AG04450 (cell line): ENCODE measurements around the gene FAM3D. TPM values are rescaled to one million over a fixed set of nuclear protein-coding genes. Genes with fewer than 3 reads are reported as not detected.
"Not testable (repeated sequence)": the region's sequence is repeated elsewhere in the genome, so short reads cannot be mapped to it uniquely, and the experiment has no call there.

Experiments used
- CTCF ChIA-PET: fragments of 300-600, 350-600 bp; formaldehyde crosslinking; extraction: SDS; loops from one replicate; lab custom pipeline; 2022; ENCODE audit warnings: antibody characterized with exemption, inconsistent platforms; lab: Charles Lee
- POLR2A ChIA-PET: fragments of 350-600 bp; formaldehyde crosslinking; extraction: SDS; loops from one replicate; lab custom pipeline; 2021; ENCODE audit warnings: antibody characterized with exemption, inconsistent platforms; lab: Yijun Ruan, JAX
- DNase-seq: peaks from one replicate; pipeline ENCODE4 v3.0.0-alpha.2; 2011; ENCODE audit warnings: low read depth, low spot score
- H3K27ac ChIP-seq: one replicate; pipeline ENCODE4 v1.5.1; 2012; ENCODE audit warnings: low read depth, low read length, control low read depth
- H3K27me3 ChIP-seq: one replicate; pipeline ENCODE4 v1.6.0; 2012; ENCODE audit warnings: low read length; ENCODE audit not compliant: control insufficient read depth, insufficient read depth
- H3K4me3 ChIP-seq: 2 replicates; pipeline ENCODE4 v1.5.1; 2011; ENCODE audit warnings: mild to moderate bottlenecking, low read depth, low read length, control low read depth
- H3K9me3 ChIP-seq: 2 replicates; pipeline ENCODE4 v1.5.1; 2012; ENCODE audit warnings: low read length; ENCODE audit not compliant: control insufficient read depth, insufficient read depth
- CTCF ChIP-seq: IDR thresholded peaks from 2 replicates; pipeline ENCODE4 v1.5.1; 2011; ENCODE audit warnings: low read depth, low read length, control low read depth, inconsistent platforms
- polyA plus RNA-seq: library from polyadenylated mRNA; depleted of rRNA; stranded (reverse); fragments of >200 nt; gene quantifications from 2 replicates; pipeline ENCODE4 v1.2.3, GENCODE V29; 2011

FAM3D gene
- polyA plus RNA-seq, 1 experiment = not detected

- H3K4me3 ChIP-seq = no peak overlapping the region
- no peak overlapping the region for H3K27ac ChIP-seq
- no peak for DNase-seq
- no peaks in the 10 kb centered on the region for H3K27me3 ChIP-seq
- POLR2A ChIA-PET = no interaction called here
- H3K9me3 ChIP-seq = no peaks in the 10 kb centered on the region
- no peak for TF ChIP-seq CTCF
- CTCF ChIA-PET = no interaction called here
Measured at GRCh38 chr3:58707390-58707930, 40.9 kb upstream of the FAM3D start.

- H3K9me3 ChIP-seq = no peaks in the 10 kb centered on the region
- H3K27ac ChIP-seq = no peak overlapping the region
- no peak for TF ChIP-seq CTCF
- no peaks in the 10 kb centered on the region for H3K27me3 ChIP-seq
- DNase-seq = no peak
- H3K4me3 ChIP-seq = no peak overlapping the region
- ChIA-PET POLR2A (no interaction called here), CTCF (no interaction called here)
Measured at GRCh38 chr3:58706395-58707167, 40.0 kb upstream of the FAM3D start.

- DNase-seq = no peak
- Histone ChIP-seq H3K9me3 (no peaks in the 10 kb centered on the region), H3K4me3 (no peak overlapping the region), H3K27ac (no peak overlapping the region), H3K27me3 (no peaks in the 10 kb centered on the region)
- TF ChIP-seq CTCF = no peak
- CTCF ChIA-PET = interaction anchor here (0.7 kb wide), 1 partner anchor 1171 kb away, joined by 3 read pairs; no protein-coding TSS in a partner anchor
- POLR2A ChIA-PET = no interaction called here
Measured at GRCh38 chr3:58704745-58705144, 38.2 kb upstream of the FAM3D start.

- H3K27me3 ChIP-seq, H3K4me3 ChIP-seq, DNase-seq, H3K9me3 ChIP-seq, H3K27ac ChIP-seq, POLR2A ChIA-PET: not testable (repeated sequence)
- CTCF ChIA-PET = interaction anchor here (0.7 kb wide), 1 partner anchor 1172 kb away, joined by 3 read pairs; no protein-coding TSS in a partner anchor
Measured at GRCh38 chr3:58704304-58704703, 37.7 kb upstream of the FAM3D start.

GRCh38 chr3:58698246-58698645 is 31.7 kb upstream of the FAM3D start:
- no peak overlapping the region for H3K4me3 ChIP-seq
- no peak overlapping the region for H3K27ac ChIP-seq
- no peaks in the 10 kb centered on the region for H3K9me3 ChIP-seq
- no peak for DNase-seq
- ChIA-PET POLR2A (no interaction called here), CTCF (no interaction called here)
- no peak for TF ChIP-seq CTCF
- H3K27me3 ChIP-seq = no peaks in the 10 kb centered on the region
